ENCODE data around the gene ENDOD1.
"Not testable (repeated sequence)": the region's sequence is repeated elsewhere in the genome, so short reads cannot be mapped to it uniquely, and the experiment has no call there.

The ENDOD1 gene

GRCh38 chr11:95115597-95115996, 26.0 kb downstream of the ENDOD1 start:
- TF ChIP-seq EZH2 (IDR thresholded peaks at IDR 0.05) (no peak), POLR2AphosphoS5 (IDR thresholded peaks at IDR 0.05; ENCODE audit: borderline replicate concordance, low read depth, low read length) (no peak), FOXP2 (optimal IDR thresholded peaks at IDR 0.05; ENCODE audit: control extremely low read depth, extremely low read length, insufficient read depth) (no peak)
- no peak for DNase-seq (ENCODE audit: low read depth, low spot score)
- Histone ChIP-seq H3K36me3 (ENCODE audit: insufficient read depth, low read length) (no peaks in the 10 kb centered on the region), H3K9me3 (ENCODE audit: low read depth, low read length) (no peaks in the 10 kb centered on the region), H3K4me3 (no peak overlapping the region), H3K9ac (ENCODE audit: insufficient read length) (no peak overlapping the region), H3K27ac (no peak overlapping the region)

- H3K36me3 ChIP-seq (ENCODE audit: insufficient read depth, low read length): no peaks in the 10 kb centered on the region
- no peak for TF ChIP-seq FOXP2 (optimal IDR thresholded peaks at IDR 0.05; ENCODE audit: control extremely low read depth, extremely low read length, insufficient read depth)
- no peak for TF ChIP-seq POLR2AphosphoS5 (IDR thresholded peaks at IDR 0.05; ENCODE audit: borderline replicate concordance, low read depth, low read length)
- no peak for TF ChIP-seq EZH2 (IDR thresholded peaks at IDR 0.05)
- no peak overlapping the region for H3K4me3 ChIP-seq
- H3K9ac ChIP-seq (ENCODE audit: insufficient read length): no peak overlapping the region
- no peak overlapping the region for H3K27ac ChIP-seq
- H3K9me3 ChIP-seq (ENCODE audit: low read depth, low read length): no peaks in the 10 kb centered on the region
- no peak for DNase-seq (ENCODE audit: low read depth, low spot score)
Observed at GRCh38 chr11:95119361-95120060, 29.9 kb downstream of the ENDOD1 start.

GRCh38 chr11:95121698-95122097, 32.1 kb downstream of the ENDOD1 start:
- no peak overlapping the region for H3K4me3 ChIP-seq
- H3K27ac ChIP-seq: no peak overlapping the region

GRCh38 chr11:95123556-95123955, 33.9 kb downstream of the ENDOD1 start:
- no peaks in the 10 kb centered on the region for H3K9me3 ChIP-seq (ENCODE audit: low read depth, low read length)
- TF ChIP-seq POLR2AphosphoS5 (IDR thresholded peaks at IDR 0.05; ENCODE audit: borderline replicate concordance, low read depth, low read length) (no peak), EZH2 (IDR thresholded peaks at IDR 0.05) (no peak), FOXP2 (optimal IDR thresholded peaks at IDR 0.05; ENCODE audit: control extremely low read depth, extremely low read length, insufficient read depth) (no peak)
- H3K27ac ChIP-seq: no peak overlapping the region
- no peak overlapping the region for H3K4me3 ChIP-seq
- H3K9ac ChIP-seq (ENCODE audit: insufficient read length): no peak overlapping the region
- no peaks in the 10 kb centered on the region for H3K36me3 ChIP-seq (ENCODE audit: insufficient read depth, low read length)
- no peak for DNase-seq (ENCODE audit: low read depth, low spot score)

More at GRCh38 chr11:95121698-95122097, 32.1 kb downstream of the ENDOD1 start:
- no peak overlapping the region for H3K9ac ChIP-seq (ENCODE audit: insufficient read length)
- no peaks in the 10 kb centered on the region for H3K36me3 ChIP-seq (ENCODE audit: insufficient read depth, low read length)
- TF ChIP-seq POLR2AphosphoS5 (IDR thresholded peaks at IDR 0.05; ENCODE audit: borderline replicate concordance, low read depth, low read length) (no peak), FOXP2 (optimal IDR thresholded peaks at IDR 0.05; ENCODE audit: control extremely low read depth, extremely low read length, insufficient read depth) (no peak), EZH2 (IDR thresholded peaks at IDR 0.05) (no peak)
- no peak for DNase-seq (ENCODE audit: low read depth, low spot score)
- H3K9me3 ChIP-seq (ENCODE audit: low read depth, low read length): no peaks in the 10 kb centered on the region

GRCh38 chr11:95128602-95129001, 39.0 kb downstream of the ENDOD1 start:
- Histone ChIP-seq H3K36me3 (ENCODE audit: insufficient read depth, low read length) (no peaks in the 10 kb centered on the region), H3K9me3 (ENCODE audit: low read depth, low read length) (no peaks in the 10 kb centered on the region), H3K9ac (ENCODE audit: insufficient read length) (no peak overlapping the region), H3K27ac (no peak overlapping the region), H3K4me3 (no peak overlapping the region)
- TF ChIP-seq FOXP2 (optimal IDR thresholded peaks at IDR 0.05; ENCODE audit: control extremely low read depth, extremely low read length, insufficient read depth): no peak
- TF ChIP-seq EZH2 (IDR thresholded peaks at IDR 0.05): no peak
- TF ChIP-seq POLR2AphosphoS5 (IDR thresholded peaks at IDR 0.05; ENCODE audit: borderline replicate concordance, low read depth, low read length): no peak
- no peak for DNase-seq (ENCODE audit: low read depth, low spot score)

GRCh38 chr11:95132956-95133355, 43.3 kb downstream of the ENDOD1 start:
- Histone ChIP-seq H3K4me3 (no peak overlapping the region), H3K9ac (ENCODE audit: insufficient read length) (no peak overlapping the region), H3K27ac (no peak overlapping the region), H3K36me3 (ENCODE audit: insufficient read depth, low read length) (no peaks in the 10 kb centered on the region), H3K9me3 (ENCODE audit: low read depth, low read length) (no peaks in the 10 kb centered on the region)
- TF ChIP-seq EZH2 (IDR thresholded peaks at IDR 0.05) (no peak), FOXP2 (optimal IDR thresholded peaks at IDR 0.05; ENCODE audit: control extremely low read depth, extremely low read length, insufficient read depth) (no peak), POLR2AphosphoS5 (IDR thresholded peaks at IDR 0.05; ENCODE audit: borderline replicate concordance, low read depth, low read length) (no peak)
- no peak for DNase-seq (ENCODE audit: low read depth, low spot score)

GRCh38 chr11:95134491-95134890, 44.8 kb downstream of the ENDOD1 start:
- no peak overlapping the region for H3K27ac ChIP-seq
- no peak for DNase-seq (ENCODE audit: low read depth, low spot score)
- no peak overlapping the region for H3K9ac ChIP-seq (ENCODE audit: insufficient read length)
- H3K9me3 ChIP-seq (ENCODE audit: low read depth, low read length): no peaks in the 10 kb centered on the region
- H3K4me3 ChIP-seq: no peak overlapping the region
- no peaks in the 10 kb centered on the region for H3K36me3 ChIP-seq (ENCODE audit: insufficient read depth, low read length)
- TF ChIP-seq FOXP2 (optimal IDR thresholded peaks at IDR 0.05; ENCODE audit: control extremely low read depth, extremely low read length, insufficient read depth) (no peak), EZH2 (IDR thresholded peaks at IDR 0.05) (no peak), POLR2AphosphoS5 (IDR thresholded peaks at IDR 0.05; ENCODE audit: borderline replicate concordance, low read depth, low read length) (no peak)

GRCh38 chr11:95135155-95135554, 45.5 kb downstream of the ENDOD1 start:
- H3K27ac ChIP-seq: no peak overlapping the region
- H3K9ac ChIP-seq (ENCODE audit: insufficient read length): no peak overlapping the region
- DNase-seq (ENCODE audit: low read depth, low spot score): no peak
- H3K36me3 ChIP-seq (ENCODE audit: insufficient read depth, low read length): no peaks in the 10 kb centered on the region
- H3K9me3 ChIP-seq (ENCODE audit: low read depth, low read length): no peaks in the 10 kb centered on the region
- TF ChIP-seq EZH2 (IDR thresholded peaks at IDR 0.05) (no peak), POLR2AphosphoS5 (IDR thresholded peaks at IDR 0.05; ENCODE audit: borderline replicate concordance, low read depth, low read length) (no peak), FOXP2 (optimal IDR thresholded peaks at IDR 0.05; ENCODE audit: control extremely low read depth, extremely low read length, insufficient read depth) (no peak)
- no peak overlapping the region for H3K4me3 ChIP-seq

- no peaks in the 10 kb centered on the region for H3K36me3 ChIP-seq (ENCODE audit: insufficient read depth, low read length)
- TF ChIP-seq POLR2AphosphoS5 (IDR thresholded peaks at IDR 0.05; ENCODE audit: borderline replicate concordance, low read depth, low read length): no peak
- no peak for TF ChIP-seq FOXP2 (optimal IDR thresholded peaks at IDR 0.05; ENCODE audit: control extremely low read depth, extremely low read length, insufficient read depth)
- TF ChIP-seq EZH2 (IDR thresholded peaks at IDR 0.05): no peak
Observed at GRCh38 chr11:95135880-95136279, 46.2 kb downstream of the ENDOD1 start.

GRCh38 chr11:95136747-95137146, 47.1 kb downstream of the ENDOD1 start:
- not testable (repeated sequence) for H3K36me3 ChIP-seq (ENCODE audit: insufficient read depth, low read length); H3K9ac ChIP-seq (ENCODE audit: insufficient read length); H3K9me3 ChIP-seq (ENCODE audit: low read depth, low read length); H3K27ac ChIP-seq; H3K4me3 ChIP-seq; DNase-seq (ENCODE audit: low read depth, low spot score)

More at GRCh38 chr11:95135880-95136279, 46.2 kb downstream of the ENDOD1 start:
- Histone ChIP-seq H3K9me3 (ENCODE audit: low read depth, low read length) (no peaks in the 10 kb centered on the region), H3K4me3 (no peak overlapping the region), H3K27ac (no peak overlapping the region), H3K9ac (ENCODE audit: insufficient read length) (no peak overlapping the region)
- no peak for DNase-seq (ENCODE audit: low read depth, low spot score)
